ENCODE results near the gene S1PR3. TPM values are rescaled to one million over a fixed set of nuclear protein-coding genes. Genes with fewer than 3 reads are reported as not detected.

Gene S1PR3
- total RNA-seq, 2 experiments from 2014 or later = 0.23 to 0.38 TPM

DNA sequence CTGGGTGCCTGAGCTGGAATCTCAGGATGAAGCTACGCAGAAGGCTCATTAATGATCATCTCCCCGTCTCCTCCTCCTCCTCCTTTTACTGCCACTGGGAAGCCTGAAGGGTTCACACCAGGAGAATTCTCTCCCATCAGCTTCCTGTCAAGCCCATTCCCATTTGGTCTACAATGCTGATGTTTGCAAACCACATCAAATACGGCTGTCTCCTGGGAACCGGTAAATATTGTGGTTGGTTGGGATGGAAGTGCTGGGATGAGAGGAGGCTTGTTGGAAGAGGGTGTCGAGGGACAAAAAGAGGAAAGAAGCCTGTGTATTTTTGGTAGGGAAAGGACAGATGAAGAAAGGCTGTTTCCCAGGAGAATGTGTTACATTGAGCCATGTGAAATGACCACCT lies 13.2 kb upstream of the S1PR3 start:
- peaks cover 6% of the 10 kb centered on the region for H3K4me1 Mint-ChIP-seq
- H3K27me3 Mint-ChIP-seq = peaks cover 4% of the 10 kb centered on the region

DNA sequence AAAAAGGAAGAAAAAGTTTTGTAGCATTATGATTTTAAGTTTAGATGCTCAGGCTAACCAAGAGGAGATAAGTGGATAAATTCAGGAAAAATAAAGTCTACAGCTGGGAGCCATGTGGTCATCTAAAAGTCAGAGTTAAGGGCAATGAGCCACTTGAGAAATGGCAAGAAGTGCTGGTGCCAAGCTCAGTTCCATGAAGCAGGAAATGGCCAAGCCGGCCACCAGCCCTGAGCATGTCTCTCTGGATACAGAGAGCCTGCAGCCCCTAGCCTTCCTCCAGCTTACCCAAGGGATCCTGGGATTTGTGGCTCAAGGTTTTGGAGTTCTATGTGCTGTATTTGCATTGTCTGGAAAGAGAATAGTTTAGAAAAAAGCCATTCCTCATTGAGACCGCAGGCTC lies 12.2 kb upstream of the S1PR3 start:
- no peak for DNase-seq
- peaks cover 6% of the 10 kb centered on the region for H3K4me1 Mint-ChIP-seq
- no peaks in the 10 kb centered on the region for H3K36me3 Mint-ChIP-seq
- H3K4me3 Mint-ChIP-seq = no peak overlapping the region
- H3K9me3 Mint-ChIP-seq = no peaks in the 10 kb centered on the region
- no peak overlapping the region for H3K27ac Mint-ChIP-seq
- peaks cover 4% of the 10 kb centered on the region for H3K27me3 Mint-ChIP-seq

More for the DNA sequence above, 13.2 kb upstream of the S1PR3 start:
- Mint-ChIP-seq H3K27ac (no peak overlapping the region), H3K4me3 (no peak overlapping the region), H3K36me3 (no peaks in the 10 kb centered on the region), H3K9me3 (no peaks in the 10 kb centered on the region)
- DNase-seq = no peak

DNA sequence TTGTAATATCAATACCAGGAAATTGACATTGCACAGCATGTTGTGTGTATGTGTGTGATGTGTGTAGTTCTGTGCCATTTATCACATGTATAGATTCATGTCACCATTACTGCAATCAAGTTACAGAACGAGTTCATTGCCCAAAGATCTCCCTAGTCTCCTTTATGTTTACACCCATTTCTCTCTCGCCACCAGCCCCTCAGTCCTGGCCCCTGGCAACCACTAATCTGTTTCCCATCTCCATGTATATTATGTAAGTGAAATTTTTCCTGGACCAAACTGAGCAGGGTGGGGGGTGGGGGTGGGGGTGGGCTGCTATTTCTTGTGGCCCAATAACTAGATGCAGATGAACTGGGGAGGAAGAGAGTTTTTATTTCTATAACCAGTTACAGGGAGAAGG lies 11.5 kb upstream of the S1PR3 start:
- peaks cover 4% of the 10 kb centered on the region for H3K27me3 Mint-ChIP-seq
- H3K27ac Mint-ChIP-seq = no peak overlapping the region
- peaks cover 6% of the 10 kb centered on the region for H3K4me1 Mint-ChIP-seq
- H3K4me3 Mint-ChIP-seq = no peak overlapping the region
- no peak for DNase-seq
- no peaks in the 10 kb centered on the region for H3K9me3 Mint-ChIP-seq
- H3K36me3 Mint-ChIP-seq = no peaks in the 10 kb centered on the region

DNA sequence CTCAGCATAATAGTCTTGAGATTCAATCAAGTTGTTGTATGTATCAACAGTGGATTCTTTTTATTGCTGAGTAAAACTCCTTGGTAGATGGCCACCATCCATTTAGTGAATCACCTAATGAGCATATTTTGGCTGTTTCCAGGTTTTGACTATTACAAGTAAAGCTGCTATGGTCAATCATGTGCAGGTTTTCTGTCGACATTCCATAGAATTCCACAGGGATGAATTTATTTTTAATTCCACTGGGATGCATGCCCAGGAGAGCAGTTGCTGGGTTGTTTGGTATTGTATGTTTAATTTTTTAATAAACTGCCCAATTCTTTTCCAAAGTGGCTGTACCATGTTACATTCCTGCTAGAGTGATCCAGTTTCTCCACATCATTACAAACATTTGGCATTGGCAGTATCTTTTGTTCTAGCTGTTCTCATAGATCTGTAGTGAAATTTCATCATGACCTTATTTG lies 10.5 kb upstream of the S1PR3 start:
- Mint-ChIP-seq H3K27ac (no peak overlapping the region), H3K9me3 (no peaks in the 10 kb centered on the region), H3K36me3 (no peaks in the 10 kb centered on the region), H3K4me3 (no peak overlapping the region), H3K4me1 (peaks cover 6% of the 10 kb centered on the region), H3K27me3 (peaks cover 8% of the 10 kb centered on the region)
- no peak for DNase-seq

DNA sequence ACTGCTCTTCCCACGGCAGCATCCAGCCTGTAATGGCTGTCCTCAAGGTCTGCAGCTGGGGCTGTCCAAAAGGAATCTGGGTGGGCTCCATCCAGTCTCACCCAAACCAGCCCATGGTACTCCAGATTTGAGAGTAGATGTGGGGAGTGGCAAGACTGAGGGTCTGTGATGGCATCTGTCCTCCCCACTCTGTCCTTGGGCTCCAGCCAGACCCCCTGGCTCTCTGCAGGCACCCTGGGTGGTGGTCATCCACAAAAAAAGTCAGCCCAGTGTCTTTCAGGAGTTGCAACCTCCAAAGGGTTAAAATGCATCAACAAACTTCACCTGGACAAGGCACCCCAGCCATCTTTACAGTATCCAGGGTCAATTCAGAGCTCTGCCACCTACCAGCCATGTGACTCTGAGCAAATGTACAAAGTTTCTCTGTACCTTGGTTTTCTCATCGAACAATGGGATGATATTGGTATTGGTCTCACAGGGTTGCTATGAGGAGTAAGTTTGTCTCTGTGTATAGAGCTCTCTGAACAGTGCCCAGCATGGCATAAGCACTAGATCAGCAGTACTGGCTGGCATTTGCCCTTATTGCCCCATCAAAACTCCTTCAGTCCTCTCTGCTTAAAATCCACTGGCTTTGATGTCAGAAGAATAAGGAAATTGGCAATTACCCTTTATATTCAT lies 7.3 kb upstream of the S1PR3 start:
- Mint-ChIP-seq H3K27ac (no peak overlapping the region), H3K4me3 (no peak overlapping the region), H3K4me1 (peaks cover 12% of the 10 kb centered on the region), H3K36me3 (no peaks in the 10 kb centered on the region), H3K9me3 (peaks cover 1% of the 10 kb centered on the region), H3K27me3 (peaks cover 18% of the 10 kb centered on the region)
- no peak for DNase-seq

DNA sequence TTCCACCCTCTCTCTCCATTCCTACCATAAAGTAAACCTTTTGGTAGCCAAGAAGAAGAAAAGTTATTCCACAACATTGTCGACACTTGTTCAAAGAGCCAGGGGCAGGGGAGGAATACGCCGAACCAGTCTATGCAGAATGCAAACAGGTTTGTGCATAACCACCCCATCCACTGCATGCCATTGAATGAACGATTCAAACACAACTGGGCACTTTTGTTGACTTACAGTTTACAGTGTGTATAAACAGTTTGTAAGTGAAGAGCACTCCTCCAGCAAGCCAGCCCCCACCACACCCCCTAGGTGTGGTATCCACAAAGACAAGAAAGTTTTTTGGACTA lies 6.8 kb upstream of the S1PR3 start:
- H3K36me3 Mint-ChIP-seq = no peaks in the 10 kb centered on the region
- no peak for DNase-seq
- no peak overlapping the region for H3K27ac Mint-ChIP-seq
- peaks cover 18% of the 10 kb centered on the region for H3K4me1 Mint-ChIP-seq
- peaks cover 18% of the 10 kb centered on the region for H3K27me3 Mint-ChIP-seq
- no peak overlapping the region for H3K4me3 Mint-ChIP-seq
- peaks cover 1% of the 10 kb centered on the region for H3K9me3 Mint-ChIP-seq

DNA sequence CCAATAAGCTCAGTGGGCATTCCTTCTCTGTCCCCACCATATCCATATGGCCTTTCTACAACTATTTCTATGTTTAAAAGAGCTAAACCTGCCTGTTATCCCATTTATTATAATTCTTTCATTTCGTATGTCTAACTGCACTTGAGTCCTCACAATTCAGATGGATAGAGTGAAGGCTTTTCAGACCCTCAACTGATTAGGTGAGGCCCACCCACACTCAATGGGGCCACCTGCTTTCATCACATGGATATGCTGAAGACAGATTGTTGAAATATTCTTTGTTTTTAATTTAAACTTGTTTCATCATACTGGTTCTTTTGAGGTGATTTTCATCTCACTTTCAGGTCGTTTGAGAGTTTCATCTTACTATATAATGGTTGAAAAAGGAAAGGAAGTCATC lies 5.7 kb upstream of the S1PR3 start:
- peaks cover 26% of the 10 kb centered on the region for H3K4me1 Mint-ChIP-seq
- H3K9me3 Mint-ChIP-seq = peaks cover 1% of the 10 kb centered on the region
- H3K4me3 Mint-ChIP-seq = no peak overlapping the region
- DNase-seq = no peak
- H3K27ac Mint-ChIP-seq = no peak overlapping the region
- no peaks in the 10 kb centered on the region for H3K36me3 Mint-ChIP-seq
- peaks cover 18% of the 10 kb centered on the region for H3K27me3 Mint-ChIP-seq

DNA sequence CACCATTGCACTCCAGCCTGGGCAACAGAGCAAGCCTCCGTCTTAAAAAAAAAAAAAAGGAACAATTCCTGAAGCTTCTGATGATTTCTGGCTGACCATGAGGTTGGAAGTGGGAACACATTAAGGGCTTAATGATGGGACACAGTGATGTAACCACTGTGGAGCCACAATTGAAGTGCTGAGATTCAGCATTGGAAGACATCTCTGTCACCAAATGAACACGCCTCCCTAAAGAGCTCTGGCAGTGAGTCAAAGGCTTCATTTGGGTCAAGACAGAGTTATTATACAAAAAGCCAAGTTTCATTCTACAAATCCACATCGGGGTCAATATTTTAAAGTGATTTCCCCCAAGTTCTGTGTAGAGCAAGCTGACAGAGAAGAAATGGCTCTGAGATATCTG lies 4.5 kb upstream of the S1PR3 start:
- H3K36me3 Mint-ChIP-seq = no peaks in the 10 kb centered on the region
- H3K4me1 Mint-ChIP-seq = peaks cover 26% of the 10 kb centered on the region
- DNase-seq = no peak
- H3K27ac Mint-ChIP-seq = no peak overlapping the region
- no peak overlapping the region for H3K4me3 Mint-ChIP-seq
- H3K27me3 Mint-ChIP-seq = peaks cover 20% of the 10 kb centered on the region
- peaks cover 1% of the 10 kb centered on the region for H3K9me3 Mint-ChIP-seq

DNA sequence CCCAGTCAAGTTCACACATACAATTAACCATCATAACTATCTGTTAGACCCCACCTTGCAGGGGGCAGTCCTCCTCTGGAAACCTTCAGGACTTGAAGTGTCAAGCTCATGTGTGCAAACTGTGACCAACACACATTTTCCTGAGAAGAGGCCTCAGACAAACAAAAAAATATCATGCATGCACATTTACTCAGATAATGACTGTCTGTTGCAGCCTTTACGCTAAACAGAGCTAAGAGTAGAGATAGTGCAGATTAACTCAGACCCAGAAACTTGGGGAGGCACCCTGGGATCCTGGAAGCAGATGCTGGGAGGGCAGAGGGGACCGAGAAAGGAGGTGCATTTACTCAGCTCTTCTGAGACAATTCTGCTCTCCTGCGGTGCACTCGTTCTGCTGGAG lies 3.6 kb upstream of the S1PR3 start:
- DNase-seq = no peak
- H3K9me3 Mint-ChIP-seq = peaks cover 1% of the 10 kb centered on the region
- no peak overlapping the region for H3K27ac Mint-ChIP-seq
- no peaks in the 10 kb centered on the region for H3K36me3 Mint-ChIP-seq
- peaks cover 30% of the 10 kb centered on the region for H3K4me1 Mint-ChIP-seq
- no peak overlapping the region for H3K4me3 Mint-ChIP-seq
- H3K27me3 Mint-ChIP-seq = peaks cover 29% of the 10 kb centered on the region

DNA sequence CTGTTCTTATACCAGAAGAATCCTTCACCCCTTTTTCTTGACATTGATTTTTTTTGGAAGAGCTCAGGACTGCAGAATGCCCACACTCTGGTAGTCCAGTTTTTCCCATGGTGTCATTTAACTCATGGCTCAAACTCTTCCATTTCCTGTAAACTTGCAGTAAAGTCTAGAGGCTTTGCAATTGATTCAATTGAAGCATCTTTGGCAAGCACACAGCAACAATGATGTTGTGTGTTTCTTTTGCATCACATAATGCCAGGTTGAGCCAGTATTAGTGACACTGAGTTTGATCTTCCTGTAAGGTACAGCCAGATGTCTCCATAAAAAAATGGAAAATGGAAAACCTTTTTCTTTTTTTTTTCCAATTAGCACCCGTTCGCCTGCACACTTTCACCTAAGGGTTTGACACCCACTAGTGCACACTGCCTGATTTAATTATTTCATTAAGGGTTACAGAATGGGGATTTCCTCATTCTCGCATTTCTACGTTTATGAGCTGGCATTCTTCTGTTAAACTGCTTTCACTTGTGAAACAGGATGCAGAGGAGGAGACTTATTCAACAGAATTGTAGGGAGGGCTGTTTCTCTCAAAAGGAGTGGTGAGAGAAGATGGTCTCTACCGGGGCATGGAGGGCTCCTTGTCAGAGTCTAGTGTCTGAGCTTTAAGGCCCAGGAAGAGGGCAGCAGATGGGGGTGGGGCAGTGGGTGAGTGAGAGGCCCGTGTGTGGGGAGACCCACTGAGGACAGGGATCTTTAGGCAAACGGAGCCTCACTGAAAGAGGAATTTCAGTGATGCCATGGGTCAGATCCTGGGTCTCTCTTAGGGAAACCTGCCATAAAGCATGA lies 2.2 kb upstream of the S1PR3 start:
- Mint-ChIP-seq H3K36me3 (no peaks in the 10 kb centered on the region), H3K4me3 (peak overlapping the region; percentile 18), H3K27me3 (peaks cover 42% of the 10 kb centered on the region), H3K27ac (peak overlapping the region; percentile 72), H3K9me3 (peaks cover 1% of the 10 kb centered on the region), H3K4me1 (peaks cover 30% of the 10 kb centered on the region)
- DNase-seq = peak; percentile 14

DNA sequence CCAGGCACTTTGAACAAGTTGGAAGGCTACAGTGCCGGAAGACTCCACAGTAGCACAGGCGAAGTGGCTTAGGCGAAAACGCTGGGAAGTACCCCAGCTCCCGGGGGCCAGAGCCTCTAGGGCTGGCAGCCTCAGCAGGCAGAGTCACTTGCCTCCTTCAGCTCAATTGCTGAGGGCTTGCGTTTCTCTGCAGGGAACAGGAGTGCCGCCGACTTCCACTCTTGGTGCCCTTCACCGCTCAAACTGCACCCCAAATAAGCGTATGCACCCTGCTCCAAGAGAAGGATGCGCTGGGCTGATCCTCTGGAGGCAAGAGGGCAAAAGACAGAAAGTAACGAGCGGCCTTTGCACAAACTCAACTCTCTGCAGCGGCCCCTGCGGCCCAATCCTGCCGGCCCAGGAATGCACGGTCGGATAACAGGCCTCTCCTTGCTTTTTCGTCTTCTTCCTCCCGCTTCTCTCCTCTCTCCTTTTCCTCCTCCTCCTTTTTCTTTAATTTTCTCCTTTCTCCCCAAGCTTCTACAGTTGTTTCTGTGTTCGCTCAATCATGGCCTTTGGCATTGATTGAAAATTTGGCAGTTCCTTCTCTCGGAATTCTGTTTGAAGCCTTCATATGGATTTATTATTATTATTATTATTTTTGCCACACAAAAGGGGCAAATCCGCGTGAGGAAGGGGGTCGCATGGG lies 1.1 kb upstream of the S1PR3 start:
- Mint-ChIP-seq H3K36me3 (no peaks in the 10 kb centered on the region), H3K27me3 (peaks cover 51% of the 10 kb centered on the region), H3K4me1 (peaks cover 30% of the 10 kb centered on the region), H3K4me3 (peak overlapping the region; percentile 25), H3K9me3 (peaks cover 1% of the 10 kb centered on the region), H3K27ac (no peak overlapping the region)
- no peak for DNase-seq

DNA sequence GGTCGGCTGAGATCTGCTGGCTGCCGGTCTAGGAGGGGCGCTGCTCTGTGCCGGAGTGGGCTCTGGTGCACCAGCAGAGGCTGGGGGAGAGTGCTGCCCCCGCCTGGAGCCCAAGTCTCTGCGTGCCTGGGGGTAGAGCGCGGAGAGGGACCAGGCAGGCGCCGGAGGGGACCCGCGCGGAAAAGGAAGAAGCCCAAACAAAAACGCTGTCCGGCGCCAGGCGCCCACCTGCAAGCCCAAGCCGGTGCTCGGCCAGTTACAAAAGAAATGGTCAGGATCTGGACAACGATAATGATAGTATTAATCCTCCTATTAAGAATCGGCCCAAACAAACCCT lies 571 bp upstream of the S1PR3 start:
- no peak for DNase-seq
- Mint-ChIP-seq H3K9me3 (peaks cover 1% of the 10 kb centered on the region), H3K4me1 (peaks cover 30% of the 10 kb centered on the region), H3K36me3 (no peaks in the 10 kb centered on the region), H3K27ac (no peak overlapping the region), H3K4me3 (peak overlapping the region; percentile 25), H3K27me3 (peaks cover 53% of the 10 kb centered on the region)

DNA sequence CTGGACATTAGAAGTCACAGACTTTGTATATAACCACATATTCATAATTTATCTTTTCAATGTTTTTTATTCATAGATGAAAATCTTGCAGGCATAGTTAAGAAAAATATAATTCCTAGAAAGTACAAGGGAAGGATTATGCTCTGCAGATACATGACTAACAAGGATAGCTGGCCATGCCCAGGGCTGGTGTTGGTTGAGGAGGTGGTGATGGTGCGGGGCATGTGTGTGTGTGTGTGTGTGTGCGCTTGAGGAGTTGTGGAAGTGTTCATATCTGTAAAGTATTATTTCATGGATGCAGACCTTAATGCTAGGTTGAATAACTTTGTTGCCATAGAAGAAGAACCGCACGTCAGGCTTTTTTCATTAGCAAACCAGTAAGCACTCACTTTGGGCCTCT lies 1.3 kb downstream of the S1PR3 start:
- no peak for DNase-seq
- Mint-ChIP-seq H3K27me3 (peaks cover 40% of the 10 kb centered on the region), H3K4me3 (no peak overlapping the region), H3K4me1 (peaks cover 26% of the 10 kb centered on the region), H3K27ac (no peak overlapping the region), H3K9me3 (no peaks in the 10 kb centered on the region), H3K36me3 (no peaks in the 10 kb centered on the region)

DNA sequence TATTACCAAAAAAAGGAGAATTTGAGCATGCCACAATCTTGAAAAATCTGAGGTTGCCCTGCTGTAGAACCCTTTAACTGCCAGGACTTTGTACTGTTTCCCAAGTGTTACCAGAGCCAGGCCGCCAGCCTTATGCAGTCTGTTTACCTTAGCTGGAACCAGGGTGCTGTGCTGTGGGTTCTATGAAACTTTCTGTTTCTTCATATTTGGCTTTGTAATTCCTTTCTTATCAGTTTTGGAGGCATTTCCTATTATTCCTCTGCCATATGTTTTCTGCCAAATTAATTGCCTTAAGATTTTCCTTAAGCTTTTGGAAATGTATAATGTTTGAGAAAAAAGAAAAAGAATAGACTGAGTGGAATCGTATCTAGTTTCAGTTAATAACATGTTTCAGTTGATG lies 2.1 kb downstream of the S1PR3 start:
- H3K27me3 Mint-ChIP-seq = peaks cover 42% of the 10 kb centered on the region
- no peak overlapping the region for H3K27ac Mint-ChIP-seq
- H3K4me3 Mint-ChIP-seq = no peak overlapping the region
- no peaks in the 10 kb centered on the region for H3K9me3 Mint-ChIP-seq
- no peak for DNase-seq
- H3K36me3 Mint-ChIP-seq = no peaks in the 10 kb centered on the region
- H3K4me1 Mint-ChIP-seq = peaks cover 24% of the 10 kb centered on the region

DNA sequence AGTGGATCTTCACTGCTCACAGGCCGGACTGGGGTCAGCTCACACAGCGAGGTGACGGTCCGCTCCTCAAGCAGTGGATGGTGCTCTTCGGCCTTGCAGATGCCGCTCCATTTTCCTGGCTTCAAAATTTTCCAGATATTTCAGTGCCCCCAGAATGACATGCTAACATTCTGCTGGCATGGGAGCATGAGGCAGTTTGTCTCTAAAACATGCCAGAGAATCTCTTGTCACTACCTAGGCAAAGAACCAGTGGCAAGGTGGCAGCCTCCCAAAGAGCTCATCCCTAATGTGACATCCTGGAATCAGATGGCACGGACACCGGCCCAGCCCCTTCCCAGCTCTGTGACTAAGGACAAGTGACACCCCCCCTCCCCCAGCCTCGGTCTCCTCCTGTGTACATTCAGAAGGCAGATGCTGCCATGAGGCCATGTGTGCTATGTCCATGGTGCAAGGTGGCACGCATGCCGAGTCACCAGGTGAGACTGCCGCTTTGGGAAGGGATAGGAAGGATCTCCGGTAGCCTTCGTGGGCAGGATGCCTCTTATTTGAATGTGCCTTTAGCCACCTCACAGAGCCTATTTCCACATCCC lies 2.7 kb downstream of the S1PR3 start:
- H3K27ac Mint-ChIP-seq = no peak overlapping the region
- H3K27me3 Mint-ChIP-seq = peaks cover 42% of the 10 kb centered on the region
- H3K4me3 Mint-ChIP-seq = no peak overlapping the region
- peaks cover 18% of the 10 kb centered on the region for H3K4me1 Mint-ChIP-seq
- DNase-seq = no peak
- H3K36me3 Mint-ChIP-seq = no peaks in the 10 kb centered on the region
- no peaks in the 10 kb centered on the region for H3K9me3 Mint-ChIP-seq
